ENCODE data around the gene MOB3B.
"Not testable (repeated sequence)": the region's sequence is repeated elsewhere in the genome, so short reads cannot be mapped to it uniquely, and the experiment has no call there.

MOB3B gene

DNA sequence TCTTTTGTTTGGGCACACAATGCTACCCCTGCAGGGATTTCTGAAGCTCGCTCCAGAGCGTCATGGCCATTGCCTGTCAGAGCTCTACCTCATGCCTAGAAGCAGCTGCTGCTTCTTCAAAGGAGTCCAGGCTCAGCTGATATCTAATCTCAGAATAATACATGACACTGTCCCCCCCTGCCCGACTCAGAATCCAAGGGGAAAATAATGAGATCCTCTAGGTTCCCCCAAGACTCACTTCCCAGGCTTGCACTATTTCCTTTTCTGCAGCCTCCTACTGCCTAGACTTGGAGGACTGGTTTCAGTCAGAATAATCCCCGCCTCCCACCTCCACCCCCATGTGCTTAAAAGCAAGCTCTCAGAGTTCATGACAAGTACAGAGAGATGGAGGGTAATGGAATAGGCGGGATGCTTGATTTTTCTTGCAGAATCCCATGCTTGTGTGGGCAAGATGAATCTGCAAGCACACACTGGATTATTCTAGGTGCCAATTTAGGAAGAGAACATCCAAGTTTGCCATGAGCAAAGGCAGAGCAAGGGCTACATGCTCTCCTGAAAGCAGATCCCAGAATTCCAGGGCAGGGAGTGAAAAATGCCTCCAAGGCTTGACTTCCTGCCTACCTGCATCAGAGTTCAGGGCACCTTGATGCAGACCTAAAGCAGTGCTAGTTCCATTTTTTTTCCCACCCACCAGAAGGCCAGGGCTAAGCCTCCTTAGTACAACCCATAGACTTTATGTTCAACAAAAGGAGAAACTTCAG lies 102.9 kb downstream of the MOB3B start:
- DNase-seq (ENCODE audit: low read depth) = no peak
- TF ChIP-seq, protein P1, sequence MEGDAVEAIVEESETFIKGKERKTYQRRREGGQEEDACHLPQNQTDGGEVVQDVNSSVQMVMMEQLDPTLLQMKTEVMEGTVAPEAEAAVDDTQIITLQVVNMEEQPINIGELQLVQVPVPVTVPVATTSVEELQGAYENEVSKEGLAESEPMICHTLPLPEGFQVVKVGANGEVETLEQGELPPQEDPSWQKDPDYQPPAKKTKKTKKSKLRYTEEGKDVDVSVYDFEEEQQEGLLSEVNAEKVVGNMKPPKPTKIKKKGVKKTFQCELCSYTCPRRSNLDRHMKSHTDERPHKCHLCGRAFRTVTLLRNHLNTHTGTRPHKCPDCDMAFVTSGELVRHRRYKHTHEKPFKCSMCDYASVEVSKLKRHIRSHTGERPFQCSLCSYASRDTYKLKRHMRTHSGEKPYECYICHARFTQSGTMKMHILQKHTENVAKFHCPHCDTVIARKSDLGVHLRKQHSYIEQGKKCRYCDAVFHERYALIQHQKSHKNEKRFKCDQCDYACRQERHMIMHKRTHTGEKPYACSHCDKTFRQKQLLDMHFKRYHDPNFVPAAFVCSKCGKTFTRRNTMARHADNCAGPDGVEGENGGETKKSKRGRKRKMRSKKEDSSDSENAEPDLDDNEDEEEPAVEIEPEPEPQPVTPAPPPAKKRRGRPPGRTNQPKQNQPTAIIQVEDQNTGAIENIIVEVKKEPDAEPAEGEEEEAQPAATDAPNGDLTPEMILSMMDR (conservative IDR thresholded peaks at IDR 0.05; ENCODE audit: low read depth, low read length) = no peak
- no peak overlapping the region for H3K4me3 ChIP-seq (ENCODE audit: low read length)

DNA sequence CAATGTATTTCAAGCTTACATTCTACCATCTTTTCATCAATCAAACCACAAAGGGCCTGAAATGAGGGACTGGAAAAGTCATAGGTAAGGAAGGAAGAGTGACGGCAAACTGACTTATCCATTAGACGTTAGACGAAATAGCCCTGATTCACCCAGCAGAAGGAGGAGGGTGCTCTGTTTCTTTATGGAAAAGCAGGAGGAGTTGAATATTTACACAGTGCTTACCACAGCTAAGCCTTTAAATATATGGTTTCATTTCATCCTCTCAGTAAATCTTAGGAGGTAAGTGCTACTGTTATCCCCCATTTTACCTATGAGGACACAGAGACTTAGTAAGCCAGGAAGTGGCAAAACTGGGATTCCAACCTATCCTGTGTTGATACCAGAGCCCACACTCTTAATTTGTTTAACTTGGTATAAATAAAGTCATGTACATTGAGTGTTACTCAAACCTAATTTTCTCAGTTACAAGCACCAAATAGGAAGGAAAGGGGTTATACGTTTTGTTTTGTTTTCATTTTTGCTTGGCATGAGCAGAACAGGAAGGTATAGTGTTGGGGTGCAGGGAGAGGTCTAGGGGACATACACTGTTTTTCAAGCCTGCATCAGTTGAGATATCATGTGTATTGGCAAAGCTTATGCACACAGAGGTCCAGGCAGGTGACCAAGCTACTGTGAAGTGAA lies 103.6 kb downstream of the MOB3B start:
- TF ChIP-seq, protein P1 (conservative IDR thresholded peaks at IDR 0.05; ENCODE audit: low read depth, low read length) = no peak
- H3K4me3 ChIP-seq (ENCODE audit: low read length) = no peak overlapping the region
- DNase-seq (ENCODE audit: low read depth) = no peak

DNA sequence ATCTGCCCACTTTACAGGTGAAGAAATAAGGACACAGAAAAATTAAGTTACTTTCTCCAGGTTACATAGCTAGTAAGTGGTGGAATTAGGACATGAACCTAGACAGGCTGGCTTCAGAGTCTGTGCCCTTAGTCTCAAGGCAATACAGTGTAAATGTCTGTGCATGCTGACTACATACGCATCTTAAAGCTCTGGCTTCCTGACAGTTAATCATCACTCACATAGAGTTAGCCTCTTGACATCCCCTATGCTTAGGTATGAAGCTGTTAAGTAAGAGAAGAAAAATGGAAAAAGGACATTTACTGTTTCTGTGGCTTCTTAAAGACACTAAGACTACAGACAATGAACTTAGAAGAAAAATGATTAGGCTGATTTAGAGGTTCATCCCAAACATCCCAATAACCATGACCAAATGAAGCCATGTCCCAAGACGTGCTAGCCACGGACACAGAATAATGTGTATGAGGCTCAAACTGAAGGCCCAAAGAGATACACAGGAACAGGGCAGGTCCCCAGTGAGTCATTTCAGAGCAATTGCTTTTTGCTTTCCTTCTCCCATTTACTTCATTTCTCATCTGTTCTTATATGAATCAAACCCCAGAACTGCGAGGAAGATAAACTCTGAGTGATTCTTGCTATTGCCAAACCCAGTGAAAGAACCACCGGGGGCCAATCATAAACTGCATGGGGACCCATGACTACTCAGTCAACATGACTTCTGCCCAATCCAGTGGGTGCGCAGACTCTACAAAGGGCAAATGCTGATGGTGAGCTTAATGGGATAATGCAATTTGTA lies 105.5 kb downstream of the MOB3B start:
- H3K4me3 ChIP-seq (ENCODE audit: low read length) = no peak overlapping the region
- no peak for DNase-seq (ENCODE audit: low read depth)
- TF ChIP-seq, protein P1 (conservative IDR thresholded peaks at IDR 0.05; ENCODE audit: low read depth, low read length) = no peak

DNA sequence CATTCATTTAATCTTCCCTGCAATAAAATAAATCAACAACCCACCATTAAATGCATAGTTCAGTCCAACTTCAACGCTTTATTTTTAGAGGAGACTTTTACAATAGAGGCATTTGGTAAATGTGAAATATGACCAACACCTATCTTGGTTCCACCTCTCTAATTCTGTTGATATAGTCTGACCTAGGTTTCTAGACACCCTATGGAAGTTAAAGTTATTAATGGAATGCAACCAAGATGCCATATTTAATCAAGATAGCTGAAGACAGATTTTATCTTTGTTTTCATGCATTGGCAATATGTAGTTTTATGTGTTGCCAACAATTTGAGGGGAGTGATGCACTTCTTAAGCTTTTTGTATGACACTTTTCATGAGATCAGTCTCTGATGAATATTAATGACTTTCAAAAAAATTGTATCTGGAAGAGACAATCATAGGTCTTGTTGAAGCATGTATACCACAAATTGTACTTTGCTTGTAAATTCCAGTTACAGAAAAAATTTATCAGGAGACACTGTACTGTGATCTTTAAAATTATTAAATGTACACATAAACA lies 107.3 kb downstream of the MOB3B start:
- DNase-seq (ENCODE audit: low read depth) = no peak
- no peak overlapping the region for H3K4me3 ChIP-seq (ENCODE audit: low read length)
- TF ChIP-seq, protein P1 (conservative IDR thresholded peaks at IDR 0.05; ENCODE audit: low read depth, low read length) = no peak

DNA sequence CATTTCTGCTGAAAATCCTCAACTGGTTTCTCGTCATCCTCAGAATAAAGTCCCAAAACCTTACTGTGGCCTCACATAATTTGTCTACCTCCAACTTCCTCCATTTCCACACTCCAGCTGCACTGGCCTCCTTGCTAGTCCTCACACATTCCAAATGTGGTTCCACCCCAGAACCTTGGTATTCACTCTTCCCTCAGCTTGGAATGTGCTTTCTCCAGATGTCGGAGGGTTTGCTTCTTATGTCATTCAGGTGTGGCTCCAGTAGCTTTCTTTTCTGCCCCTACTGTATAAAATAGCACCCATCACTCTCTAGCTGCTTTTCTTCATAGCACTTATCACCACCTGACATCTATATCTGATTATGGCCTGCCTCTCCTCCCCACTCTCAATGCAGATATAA lies 108.0 kb downstream of the MOB3B start:
- TF ChIP-seq, protein P1 (conservative IDR thresholded peaks at IDR 0.05; ENCODE audit: low read depth, low read length) = no peak
- no peak overlapping the region for H3K4me3 ChIP-seq (ENCODE audit: low read length)
- no peak for DNase-seq (ENCODE audit: low read depth)

DNA sequence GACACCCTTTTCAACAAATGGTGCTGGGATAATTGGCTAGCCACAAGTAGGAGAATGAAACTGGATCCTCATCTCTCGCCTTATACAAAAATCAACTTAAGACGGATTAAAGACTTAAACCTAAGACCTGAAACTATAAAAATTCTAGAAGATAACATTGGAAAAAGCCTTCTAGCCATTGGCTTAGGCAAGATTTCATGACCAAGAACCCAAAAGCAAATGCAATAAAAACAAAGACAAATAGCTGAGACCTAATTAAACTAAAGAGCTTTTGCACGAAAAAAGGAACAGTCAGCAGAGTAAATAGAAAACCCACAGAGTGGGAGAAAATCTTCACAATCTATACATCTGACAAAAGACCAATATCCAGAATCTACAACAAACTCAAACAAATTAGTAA lies 110.1 kb downstream of the MOB3B start:
- H3K4me3 ChIP-seq (ENCODE audit: low read length); DNase-seq (ENCODE audit: low read depth): not testable (repeated sequence)

DNA sequence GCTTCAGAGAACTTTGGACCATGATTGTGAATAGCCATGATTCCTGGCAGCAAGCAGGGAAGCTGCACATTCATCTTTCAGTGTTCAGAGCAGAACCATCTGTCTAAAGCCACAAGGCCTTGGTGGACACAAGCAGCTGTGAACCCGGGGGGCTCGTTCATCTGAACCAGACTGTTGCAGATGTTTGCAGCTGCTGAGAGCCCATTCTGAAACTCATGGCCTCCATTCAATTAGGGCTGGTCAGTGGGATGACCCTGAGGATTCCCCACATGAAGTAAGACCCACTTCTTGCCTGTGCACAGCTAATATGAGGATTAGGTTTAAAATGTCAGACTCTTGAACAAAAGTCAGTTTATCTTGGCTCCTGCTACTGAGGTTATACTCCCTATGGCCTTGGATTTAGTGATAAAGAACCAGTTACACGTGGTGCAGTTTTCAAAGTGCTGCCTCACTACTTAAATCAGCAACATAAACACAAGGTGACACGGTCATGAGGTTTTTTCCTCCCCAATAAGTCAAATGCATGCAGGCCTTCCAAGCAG lies 115.3 kb downstream of the MOB3B start:
- TF ChIP-seq, protein P1 (conservative IDR thresholded peaks at IDR 0.05; ENCODE audit: low read depth, low read length) = no peak
- DNase-seq (ENCODE audit: low read depth) = no peak
- no peak overlapping the region for H3K4me3 ChIP-seq (ENCODE audit: low read length)

Measured in retinal pigment epithelial cell (primary cell).